Activated CD8-positive, alpha-beta T cell treated with anti-CD3 and anti-CD28 coated beads for 36 hours (primary cell): ENCODE measurements around the gene HLA-F. TPM values are rescaled to one million over a fixed set of nuclear protein-coding genes. Genes with fewer than 3 reads are reported as not detected.

ENCODE experiments used
- ATAC-seq: fragments of 200-7000 bp; cut with Tn5 transposase; one replicate; pipeline ENCODE4 v1.10.0; 2021; ENCODE audit warnings: mild to moderate bottlenecking, moderate library complexity
- CTCF ChIA-PET: fragments of 350-600 bp; sonication (Branson Sonifier 250); formaldehyde crosslinking; loops from one replicate; lab custom pipeline; 2021; ENCODE audit warnings: antibody characterized with exemption; lab: Charles Lee
- POLR2A ChIA-PET: fragments of 350-600 bp; sonication (Branson Sonifier 250); formaldehyde crosslinking; loops from one replicate; lab custom pipeline; 2021; ENCODE audit warnings: antibody characterized with exemption; lab: Charles Lee
- DNase-seq: peaks from one replicate; pipeline ENCODE4 v3.0.0-alpha.2; 2020
- H3K27ac Mint-ChIP-seq: one replicate; pipeline ENCODE4 v1.8.0; 2021; ENCODE audit warnings: mild to moderate bottlenecking, mixed read lengths
- H3K27me3 Mint-ChIP-seq: one replicate; pipeline ENCODE4 v1.8.0; 2021; ENCODE audit warnings: mixed read lengths
- H3K36me3 Mint-ChIP-seq: one replicate; pipeline ENCODE4 v1.8.0; 2021; ENCODE audit warnings: low read depth, mixed read lengths
- H3K4me1 Mint-ChIP-seq: one replicate; pipeline ENCODE4 v1.8.0; 2021; ENCODE audit warnings: low read depth, mixed read lengths
- H3K4me3 Mint-ChIP-seq: one replicate; pipeline ENCODE4 v1.8.0; 2021; ENCODE audit warnings: mild to moderate bottlenecking, moderate library complexity, mixed read lengths
- H3K9me3 Mint-ChIP-seq: one replicate; pipeline ENCODE4 v1.8.0; 2021; ENCODE audit warnings: mixed read lengths
- intact Hi-C: fragments of 100-400 bp; cut with micrococcal nuclease; formaldehyde crosslinking; loops from one replicate; pipeline ENCODE4 v1.10.0; 2022
- total RNA-seq, 2 experiments: library from RNA; stranded (reverse); gene quantifications; one replicate each; pipeline ENCODE4 v1.2.3, GENCODE V29; 2021
- TF ChIP-seq, protein P1 (sequence below): fragments of 200-600 bp; IDR thresholded peaks from one replicate; pipeline ENCODE4 v1.8.0; 2022; ENCODE audit warnings: antibody characterized with exemption, mild to moderate bottlenecking

HLA-F gene
- total RNA-seq, 2 experiments from 2014 or later: 172 TPM

DNA sequence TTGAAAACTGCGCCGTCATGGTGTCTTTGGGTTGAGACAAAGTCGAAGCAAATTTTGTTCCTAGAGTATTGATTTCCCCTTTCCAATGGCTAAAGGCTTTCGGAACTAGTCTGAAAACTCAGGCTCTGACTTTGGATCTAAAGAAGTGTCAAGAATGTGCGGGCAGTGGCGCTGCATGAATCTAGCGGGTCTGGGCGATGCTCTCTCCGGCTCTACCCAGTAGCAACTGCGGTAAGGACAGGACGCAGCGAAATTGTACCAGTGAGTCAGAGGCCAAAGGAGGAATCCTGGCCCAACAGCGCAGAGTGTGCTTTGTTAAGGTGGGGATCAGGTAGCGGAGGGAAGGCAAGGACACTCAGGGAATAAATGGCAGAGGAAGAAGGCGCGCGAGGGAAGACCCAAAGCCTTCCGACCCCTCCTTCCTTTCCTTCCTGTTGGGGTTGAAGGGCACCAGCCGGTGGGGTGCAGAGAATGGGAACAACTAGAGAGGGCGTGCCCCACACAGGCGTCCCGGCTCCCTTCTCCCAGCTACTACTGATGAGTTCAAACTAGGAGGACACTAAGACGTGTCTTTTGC lies 32.1 kb downstream of the HLA-F start:
- POLR2A ChIA-PET: no interaction called here
- H3K4me3 Mint-ChIP-seq: no peak overlapping the region
- CTCF ChIA-PET: interaction anchor here (1.2 kb wide), 1 partner anchor 47 kb away, joined by 3 read pairs; no protein-coding TSS in a partner anchor
- H3K27ac Mint-ChIP-seq: no peak overlapping the region
- DNase-seq: no peak
- TF ChIP-seq, protein P1, sequence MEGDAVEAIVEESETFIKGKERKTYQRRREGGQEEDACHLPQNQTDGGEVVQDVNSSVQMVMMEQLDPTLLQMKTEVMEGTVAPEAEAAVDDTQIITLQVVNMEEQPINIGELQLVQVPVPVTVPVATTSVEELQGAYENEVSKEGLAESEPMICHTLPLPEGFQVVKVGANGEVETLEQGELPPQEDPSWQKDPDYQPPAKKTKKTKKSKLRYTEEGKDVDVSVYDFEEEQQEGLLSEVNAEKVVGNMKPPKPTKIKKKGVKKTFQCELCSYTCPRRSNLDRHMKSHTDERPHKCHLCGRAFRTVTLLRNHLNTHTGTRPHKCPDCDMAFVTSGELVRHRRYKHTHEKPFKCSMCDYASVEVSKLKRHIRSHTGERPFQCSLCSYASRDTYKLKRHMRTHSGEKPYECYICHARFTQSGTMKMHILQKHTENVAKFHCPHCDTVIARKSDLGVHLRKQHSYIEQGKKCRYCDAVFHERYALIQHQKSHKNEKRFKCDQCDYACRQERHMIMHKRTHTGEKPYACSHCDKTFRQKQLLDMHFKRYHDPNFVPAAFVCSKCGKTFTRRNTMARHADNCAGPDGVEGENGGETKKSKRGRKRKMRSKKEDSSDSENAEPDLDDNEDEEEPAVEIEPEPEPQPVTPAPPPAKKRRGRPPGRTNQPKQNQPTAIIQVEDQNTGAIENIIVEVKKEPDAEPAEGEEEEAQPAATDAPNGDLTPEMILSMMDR: no peak
- H3K9me3 Mint-ChIP-seq: no peaks in the 10 kb centered on the region
- intact Hi-C loops: no loop called here
- H3K4me1 Mint-ChIP-seq: peaks cover 12% of the 10 kb centered on the region
- no peak for ATAC-seq
- no peaks in the 10 kb centered on the region for H3K27me3 Mint-ChIP-seq
- H3K36me3 Mint-ChIP-seq: no peaks in the 10 kb centered on the region

DNA sequence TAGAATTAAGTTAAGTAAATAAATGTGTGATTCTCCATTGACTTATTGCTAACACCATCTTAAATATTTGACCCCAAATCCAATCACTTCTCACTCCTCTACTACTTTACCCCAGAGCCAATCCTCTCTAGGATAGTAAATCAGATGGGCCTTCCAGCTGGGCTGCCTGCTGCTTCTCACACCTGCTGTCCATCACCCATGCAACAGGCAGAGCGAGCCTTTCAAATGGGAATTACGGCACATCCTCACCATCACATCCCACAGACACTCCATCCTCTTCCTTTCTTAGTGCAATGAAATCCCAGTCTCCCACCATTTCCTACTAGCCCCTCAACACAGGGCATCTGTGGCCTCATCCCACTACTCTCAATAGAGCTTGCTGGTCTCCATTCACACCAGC lies 34.0 kb downstream of the HLA-F start:
- POLR2A ChIA-PET: no interaction called here
- CTCF ChIA-PET: interaction anchor here (1.3 to 2.7 kb wide), 7 partner anchors 8 to 104 kb away, joined by 3 to 11 read pairs (median 5); no protein-coding TSS in a partner anchor
- intact Hi-C loops: no loop called here
- Mint-ChIP-seq H3K36me3 (no peaks in the 10 kb centered on the region), H3K9me3 (no peaks in the 10 kb centered on the region), H3K27ac (no peak overlapping the region), H3K4me3 (no peak overlapping the region), H3K4me1 (peaks cover 6% of the 10 kb centered on the region), H3K27me3 (no peaks in the 10 kb centered on the region)
- DNase-seq: no peak
- no peak for ATAC-seq
- TF ChIP-seq, protein P1: no peak

DNA sequence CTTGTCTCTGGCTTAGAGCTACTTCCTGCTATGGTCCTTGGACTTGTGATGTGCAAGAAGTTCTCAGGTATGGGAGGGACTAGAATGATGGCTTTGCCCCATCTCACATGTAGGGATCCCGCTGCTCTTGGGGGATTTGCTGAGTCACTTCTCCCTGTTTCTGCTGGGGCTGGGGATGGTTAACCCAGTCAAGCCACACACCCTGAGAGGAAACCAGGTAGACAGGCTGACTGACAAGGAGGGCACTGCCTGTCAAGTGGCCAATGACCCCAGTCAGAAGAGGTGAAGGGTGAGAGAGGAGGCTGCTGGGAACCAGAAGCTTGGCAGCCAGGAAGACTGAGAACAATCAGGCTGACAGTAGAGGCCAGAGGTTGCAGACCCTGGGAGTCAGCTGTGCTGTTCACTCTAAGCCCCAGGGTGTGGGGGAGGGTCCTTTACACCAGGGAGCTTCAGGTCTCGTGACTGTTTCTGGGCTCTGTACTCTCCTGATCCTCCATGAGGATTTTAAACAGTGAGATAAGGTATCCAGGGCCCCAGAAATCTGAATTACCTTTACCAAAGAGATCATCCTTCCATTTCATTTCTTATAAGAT lies 34.6 kb downstream of the HLA-F start:
- TF ChIP-seq, protein P1: no peak
- POLR2A ChIA-PET: interaction anchor here (0.8 kb wide), 1 partner anchor 12 kb away, joined by 3 read pairs; no protein-coding TSS in a partner anchor
- H3K9me3 Mint-ChIP-seq: no peaks in the 10 kb centered on the region
- ATAC-seq (no peak), DNase-seq (no peak)
- H3K27me3 Mint-ChIP-seq: no peaks in the 10 kb centered on the region
- H3K27ac Mint-ChIP-seq: no peak overlapping the region
- H3K4me3 Mint-ChIP-seq: no peak overlapping the region
- peaks cover 5% of the 10 kb centered on the region for H3K4me1 Mint-ChIP-seq
- intact Hi-C loops: no loop called here
- CTCF ChIA-PET: interaction anchor here (1.0 to 2.7 kb wide), 9 partner anchors 9 to 108 kb away, joined by 3 to 11 read pairs (median 5); no protein-coding TSS in a partner anchor
- H3K36me3 Mint-ChIP-seq: no peaks in the 10 kb centered on the region

DNA sequence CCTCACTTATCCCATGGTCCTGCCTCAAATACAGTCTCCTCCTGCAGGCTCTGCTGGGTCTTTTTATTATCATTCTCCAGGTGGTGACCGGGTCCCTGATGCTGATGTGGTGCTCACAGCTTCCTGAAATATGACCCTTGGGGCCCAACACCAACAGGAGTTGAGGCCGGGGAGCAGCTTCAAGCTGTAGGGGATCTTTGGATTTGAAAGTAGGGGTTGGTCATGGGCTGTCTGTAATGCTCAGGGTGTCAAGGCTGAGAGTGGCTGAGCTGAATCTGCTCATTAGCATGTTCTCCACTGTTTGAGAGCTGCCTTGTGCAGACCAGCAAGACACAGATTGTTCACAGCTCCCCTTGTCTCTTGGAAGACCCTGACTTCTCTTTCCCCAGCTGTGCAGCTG lies 35.5 kb downstream of the HLA-F start:
- Mint-ChIP-seq H3K9me3 (no peaks in the 10 kb centered on the region), H3K27me3 (no peaks in the 10 kb centered on the region), H3K4me1 (peaks cover 8% of the 10 kb centered on the region), H3K4me3 (no peak overlapping the region), H3K36me3 (no peaks in the 10 kb centered on the region), H3K27ac (no peak overlapping the region)
- ChIA-PET CTCF (interaction anchor here (0.8 to 2.7 kb wide), 9 partner anchors 10 to 109 kb away, joined by 3 to 11 read pairs (median 4); no protein-coding TSS in a partner anchor), POLR2A (interaction anchor here (0.8 kb wide), 1 partner anchor 11 kb away, joined by 3 read pairs; no protein-coding TSS in a partner anchor)
- ATAC-seq (no peak), DNase-seq (no peak)
- TF ChIP-seq, protein P1: no peak
- intact Hi-C loops: no loop called here

DNA sequence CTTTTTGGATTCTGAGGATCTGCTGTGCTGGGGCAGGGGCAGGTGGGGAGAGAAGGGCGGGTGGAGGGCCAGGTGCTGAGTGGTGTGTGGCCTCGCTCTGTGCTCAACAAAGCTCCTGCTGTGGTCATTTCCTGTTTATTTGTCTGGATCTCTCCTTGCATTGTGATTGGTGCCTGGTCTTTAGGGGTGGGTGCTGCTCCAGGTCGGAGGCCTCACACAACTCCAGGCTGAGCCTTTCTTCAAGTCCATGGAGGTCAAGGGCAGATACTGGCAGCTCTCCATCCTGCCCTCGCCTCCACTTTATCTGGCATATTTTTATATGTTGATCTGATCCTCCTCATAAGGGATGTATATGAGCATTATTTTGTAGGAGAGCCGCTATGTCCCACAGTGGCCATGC lies 36.2 kb downstream of the HLA-F start:
- Mint-ChIP-seq H3K4me3 (no peak overlapping the region), H3K27ac (no peak overlapping the region), H3K4me1 (peaks cover 12% of the 10 kb centered on the region), H3K27me3 (no peaks in the 10 kb centered on the region), H3K36me3 (no peaks in the 10 kb centered on the region), H3K9me3 (no peaks in the 10 kb centered on the region)
- intact Hi-C loops: no loop called here
- ChIA-PET CTCF (interaction anchor here (0.7 to 2.7 kb wide), 5 partner anchors 10 to 57 kb away, joined by 3 to 11 read pairs (median 3); no protein-coding TSS in a partner anchor), POLR2A (interaction anchor here (1.7 kb wide), 1 partner anchor 12 kb away, joined by 4 read pairs; no protein-coding TSS in a partner anchor)
- ATAC-seq (no peak), DNase-seq (no peak)
- TF ChIP-seq, protein P1: no peak
